Activated gamma-delta T cell treated with Interleukin-2 at 50 U/mL for 16 hours (primary cell): ENCODE results near the gene CEMIP.
A peak's percentile ranks its signal among the peaks of the same experiment; 100 is the strongest.

Experiments
- DNase-seq: peaks from one replicate; pipeline ENCODE4 v3.0.0-alpha.2; 2020

The CEMIP gene

GRCh38 chr15:80989518-80990478 lies 210.6 kb downstream of the CEMIP start, which contains the start of gene MESD:
Gene MESD (minus strand): TSS chr15:80989819. CDS start chr15:80989791, 28 bp downstream.
- DNase-seq: peak; percentile 98

- DNase-seq: no peak
Observed at GRCh38 chr15:80990955-80991354, 211.8 kb downstream of the CEMIP start.

- no peak for DNase-seq
Observed at GRCh38 chr15:80991421-80991820, 212.3 kb downstream of the CEMIP start.

- no peak for DNase-seq
Observed at GRCh38 chr15:80992006-80992405, 212.8 kb downstream of the CEMIP start.

- DNase-seq: no peak
Observed at GRCh38 chr15:80992441-80992840, 213.3 kb downstream of the CEMIP start.

GRCh38 chr15:80996247-80996646 lies 217.1 kb downstream of the CEMIP start:
- DNase-seq: no peak

- no peak for DNase-seq
Observed at GRCh38 chr15:80997692-80998091, 218.5 kb downstream of the CEMIP start.

- no peak for DNase-seq
Observed at GRCh38 chr15:80998251-80998650, 219.1 kb downstream of the CEMIP start.

- peak; percentile 50 for DNase-seq
Observed at GRCh38 chr15:80999623-81000036, 220.5 kb downstream of the CEMIP start.

- DNase-seq: no peak
Observed at GRCh38 chr15:81000144-81000623, 221.0 kb downstream of the CEMIP start.

GRCh38 chr15:81000624-81001151 lies 221.5 kb downstream of the CEMIP start, which contains the start of gene TLNRD1:
Gene TLNRD1 (plus strand): TSS chr15:81000923. CDS start chr15:81002272, 1,349 bp downstream.
- DNase-seq: peak; percentile 76
